Measurements from ENCODE around the gene LY86. TPM values are rescaled to one million over a fixed set of nuclear protein-coding genes. Genes with fewer than 3 reads are reported as not detected.
"Not testable (repeated sequence)": the region's sequence is repeated elsewhere in the genome, so short reads cannot be mapped to it uniquely, and the experiment has no call there.

The LY86 gene
- total RNA-seq, 2 donors from 2014 or later, result not detected

- Mint-ChIP-seq H3K27me3 (peaks cover 4% of the 10 kb centered on the region), H3K9me3 (no peaks in the 10 kb centered on the region), H3K27ac (peak overlapping the region; percentile 73), H3K4me3 (peak overlapping the region; percentile 58), H3K4me1 (peaks cover 32% of the 10 kb centered on the region), H3K36me3 (ENCODE audit: low read depth) (no peaks in the 10 kb centered on the region)
- peak; percentile 62 for ATAC-seq (replicated peaks)
Measured at GRCh38 chr6:6654599-6655575, 66.4 kb downstream of the LY86 start.

- H3K36me3 Mint-ChIP-seq (ENCODE audit: low read depth), result no peaks in the 10 kb centered on the region
- H3K4me1 Mint-ChIP-seq, result peaks cover 32% of the 10 kb centered on the region
- peaks cover 4% of the 10 kb centered on the region for H3K27me3 Mint-ChIP-seq
- peak overlapping the region; percentile 58 for H3K4me3 Mint-ChIP-seq
- peak; percentile 65 for ATAC-seq (replicated peaks)
- H3K27ac Mint-ChIP-seq, result peak overlapping the region; percentile 73
- H3K9me3 Mint-ChIP-seq, result no peaks in the 10 kb centered on the region
Measured at GRCh38 chr6:6655805-6656251, 67.3 kb downstream of the LY86 start.

- peak overlapping the region; percentile 58 for H3K4me3 Mint-ChIP-seq
- H3K4me1 Mint-ChIP-seq, result peaks cover 32% of the 10 kb centered on the region
- peak overlapping the region; percentile 73 for H3K27ac Mint-ChIP-seq
- peaks cover 4% of the 10 kb centered on the region for H3K27me3 Mint-ChIP-seq
- no peaks in the 10 kb centered on the region for H3K9me3 Mint-ChIP-seq
- ATAC-seq (replicated peaks), result peak; percentile 28
- no peaks in the 10 kb centered on the region for H3K36me3 Mint-ChIP-seq (ENCODE audit: low read depth)
Measured at GRCh38 chr6:6656287-6656686, 67.8 kb downstream of the LY86 start.

GRCh38 chr6:6657085-6657819, 68.7 kb downstream of the LY86 start:
- H3K4me3 Mint-ChIP-seq, result peak overlapping the region; percentile 58
- no peak for ATAC-seq (replicated peaks)
- no peaks in the 10 kb centered on the region for H3K9me3 Mint-ChIP-seq
- peak overlapping the region; percentile 73 for H3K27ac Mint-ChIP-seq
- no peaks in the 10 kb centered on the region for H3K36me3 Mint-ChIP-seq (ENCODE audit: low read depth)
- H3K27me3 Mint-ChIP-seq, result peaks cover 4% of the 10 kb centered on the region
- peaks cover 32% of the 10 kb centered on the region for H3K4me1 Mint-ChIP-seq

- H3K4me1 Mint-ChIP-seq, result peaks cover 32% of the 10 kb centered on the region
- no peak for ATAC-seq (replicated peaks)
- H3K9me3 Mint-ChIP-seq, result no peaks in the 10 kb centered on the region
- H3K36me3 Mint-ChIP-seq (ENCODE audit: low read depth), result no peaks in the 10 kb centered on the region
- no peak overlapping the region for H3K4me3 Mint-ChIP-seq
- H3K27me3 Mint-ChIP-seq, result no peaks in the 10 kb centered on the region
- peak overlapping the region; percentile 73 for H3K27ac Mint-ChIP-seq
Measured at GRCh38 chr6:6657820-6658217, 69.3 kb downstream of the LY86 start.

GRCh38 chr6:6659600-6660327, 71.2 kb downstream of the LY86 start:
- Mint-ChIP-seq H3K36me3 (ENCODE audit: low read depth) (no peaks in the 10 kb centered on the region), H3K4me1 (peaks cover 20% of the 10 kb centered on the region), H3K4me3 (no peak overlapping the region), H3K27me3 (peaks cover 8% of the 10 kb centered on the region), H3K27ac (no peak overlapping the region), H3K9me3 (no peaks in the 10 kb centered on the region)
- ATAC-seq (replicated peaks), result no peak

- H3K4me3 Mint-ChIP-seq, result no peak overlapping the region
- peaks cover 13% of the 10 kb centered on the region for H3K4me1 Mint-ChIP-seq
- H3K27me3 Mint-ChIP-seq, result peaks cover 9% of the 10 kb centered on the region
- ATAC-seq (replicated peaks), result no peak
- H3K9me3 Mint-ChIP-seq, result no peaks in the 10 kb centered on the region
- H3K36me3 Mint-ChIP-seq (ENCODE audit: low read depth), result no peaks in the 10 kb centered on the region
- H3K27ac Mint-ChIP-seq, result no peak overlapping the region
Measured at GRCh38 chr6:6660339-6661045, 72.0 kb downstream of the LY86 start.

- Mint-ChIP-seq H3K27me3 (peaks cover 14% of the 10 kb centered on the region), H3K4me3 (no peak overlapping the region), H3K4me1 (peaks cover 6% of the 10 kb centered on the region), H3K9me3 (no peaks in the 10 kb centered on the region), H3K27ac (no peak overlapping the region), H3K36me3 (ENCODE audit: low read depth) (no peaks in the 10 kb centered on the region)
- no peak for ATAC-seq (replicated peaks)
Measured at GRCh38 chr6:6661191-6661590, 72.7 kb downstream of the LY86 start.

GRCh38 chr6:6661684-6662083, 73.2 kb downstream of the LY86 start:
- no peak overlapping the region for H3K4me3 Mint-ChIP-seq
- H3K4me1 Mint-ChIP-seq, result peaks cover 6% of the 10 kb centered on the region
- no peaks in the 10 kb centered on the region for H3K36me3 Mint-ChIP-seq (ENCODE audit: low read depth)
- H3K27me3 Mint-ChIP-seq, result peaks cover 14% of the 10 kb centered on the region
- H3K9me3 Mint-ChIP-seq, result no peaks in the 10 kb centered on the region
- H3K27ac Mint-ChIP-seq, result no peak overlapping the region
- ATAC-seq (replicated peaks), result no peak

GRCh38 chr6:6663421-6664135, 75.1 kb downstream of the LY86 start:
- ATAC-seq (replicated peaks), result no peak
- no peak overlapping the region for H3K4me3 Mint-ChIP-seq
- no peak overlapping the region for H3K27ac Mint-ChIP-seq
- H3K27me3 Mint-ChIP-seq, result peaks cover 20% of the 10 kb centered on the region
- H3K4me1 Mint-ChIP-seq, result peaks cover 6% of the 10 kb centered on the region
- H3K36me3 Mint-ChIP-seq (ENCODE audit: low read depth), result no peaks in the 10 kb centered on the region
- H3K9me3 Mint-ChIP-seq, result no peaks in the 10 kb centered on the region

GRCh38 chr6:6665555-6666243, 77.2 kb downstream of the LY86 start:
- ATAC-seq (replicated peaks), result no peak
- Mint-ChIP-seq H3K4me1 (no peaks in the 10 kb centered on the region), H3K9me3 (no peaks in the 10 kb centered on the region), H3K27me3 (peaks cover 24% of the 10 kb centered on the region), H3K4me3 (no peak overlapping the region), H3K36me3 (ENCODE audit: low read depth) (no peaks in the 10 kb centered on the region), H3K27ac (no peak overlapping the region)

- not testable (repeated sequence) for H3K36me3 Mint-ChIP-seq (ENCODE audit: low read depth); H3K4me1 Mint-ChIP-seq; H3K4me3 Mint-ChIP-seq; H3K9me3 Mint-ChIP-seq; H3K27ac Mint-ChIP-seq; ATAC-seq (replicated peaks)
- peaks cover 16% of the 10 kb centered on the region for H3K27me3 Mint-ChIP-seq
Measured at GRCh38 chr6:6670150-6670549, 81.6 kb downstream of the LY86 start.

- H3K4me3 Mint-ChIP-seq, result no peak overlapping the region
- ATAC-seq (replicated peaks), result no peak
- no peaks in the 10 kb centered on the region for H3K36me3 Mint-ChIP-seq (ENCODE audit: low read depth)
- no peaks in the 10 kb centered on the region for H3K9me3 Mint-ChIP-seq
- peaks cover 6% of the 10 kb centered on the region for H3K4me1 Mint-ChIP-seq
- peaks cover 3% of the 10 kb centered on the region for H3K27me3 Mint-ChIP-seq
- no peak overlapping the region for H3K27ac Mint-ChIP-seq
Measured at GRCh38 chr6:6674872-6675271, 86.4 kb downstream of the LY86 start.

All from activated T-helper 17 cell treated with anti-CD3 and anti-CD28 coated beads, Interleukin-2, amount 50 U/mL, for 72 hours (primary cell).